ENCODE measurements around the gene PNPO. TPM values are rescaled to one million over a fixed set of nuclear protein-coding genes. Genes with fewer than 3 reads are reported as not detected.

PNPO gene
- total and polyA plus RNA-seq, 2 of the 13 experiments (the other 11 are each of a cell fraction or from before 2014, with no cell fraction given) = 47.9 to 63.3 TPM

- TF ChIP-seq KMT2B (CRISPR knock-in tag; IDR thresholded peaks at IDR 0.05) (no peak), PRDM4 (CRISPR knock-in tag; IDR thresholded peaks at IDR 0.05; ENCODE audit: borderline replicate concordance) (no peak), PHF5A (CRISPR knock-in tag; IDR thresholded peaks at IDR 0.05; ENCODE audit: low read depth, unreplicated experiment) (peak; percentile 35), PAF1 (CRISPR knock-in tag; IDR thresholded peaks at IDR 0.05) (no peak), HMGXB3 (CRISPR knock-in tag; IDR thresholded peaks at IDR 0.05; ENCODE audit: borderline replicate concordance) (no peak), MBNL3 (CRISPR knock-in tag; conservative IDR thresholded peaks at IDR 0.05) (no peak), NCOA1 (CRISPR knock-in tag; IDR thresholded peaks at IDR 0.05) (no peak), THRA (CRISPR knock-in tag; IDR thresholded peaks at IDR 0.05; ENCODE audit: borderline replicate concordance) (peak; percentile 62), DR1 (CRISPR knock-in tag; IDR thresholded peaks at IDR 0.05) (no peak), ATF7 (IDR thresholded peaks at IDR 0.05) (no peak), ATF7 (CRISPR knock-in tag; IDR thresholded peaks at IDR 0.05) (no peak), ETS1 (CRISPR knock-in tag; IDR thresholded peaks at IDR 0.05) (no peak), ZNF562 (CRISPR knock-in tag; IDR thresholded peaks at IDR 0.05; ENCODE audit: borderline replicate concordance) (no peak), ZNF274 (CRISPR knock-in tag; IDR thresholded peaks at IDR 0.05) (peak; percentile 79), CEBPG (CRISPR knock-in tag; IDR thresholded peaks at IDR 0.05) (0 out of 2 replicates have a peak, but pooled peaks have one; percentile 14), CCAR2 (optimal IDR thresholded peaks at IDR 0.05; ENCODE audit: low read depth, low read length) (no peak), ZFP90 (CRISPR knock-in tag; IDR thresholded peaks at IDR 0.05; ENCODE audit: borderline replicate concordance) (no peak), PLRG1 (conservative IDR thresholded peaks at IDR 0.05) (no peak), KLF12 (CRISPR knock-in tag; IDR thresholded peaks at IDR 0.05; ENCODE audit: borderline replicate concordance) (no peak), ZKSCAN5 (CRISPR knock-in tag; IDR thresholded peaks at IDR 0.05) (no peak), HOXA3 (CRISPR knock-in tag; IDR thresholded peaks at IDR 0.05) (no peak; the same call in 1 of the 2 replicates)
Observed at GRCh38 chr17:47949197-47949759, 7.9 kb downstream of the PNPO start (continued).
